Glutamatergic neuron (in vitro differentiated cells): ENCODE data around the gene ERMARD. TPM values are rescaled to one million over a fixed set of nuclear protein-coding genes. Genes with fewer than 3 reads are reported as not detected.

Source experiments
- DNase-seq: peaks from one replicate; pipeline ENCODE4 v3.0.0; 2022
- H3K27ac Mint-ChIP-seq: one replicate; pipeline ENCODE4 v1.8.0; 2020; ENCODE audit warnings: mild to moderate bottlenecking, mixed read lengths, inconsistent platforms; ENCODE audit not compliant: unreplicated experiment
- H3K27me3 Mint-ChIP-seq: one replicate; pipeline ENCODE4 v1.8.0; 2020; ENCODE audit warnings: mild to moderate bottlenecking, moderate library complexity, mixed read lengths, inconsistent platforms; ENCODE audit not compliant: unreplicated experiment
- H3K36me3 Mint-ChIP-seq: one replicate; pipeline ENCODE4 v1.8.0; 2020; ENCODE audit warnings: mild to moderate bottlenecking, mixed read lengths, inconsistent platforms; ENCODE audit not compliant: unreplicated experiment
- H3K4me1 Mint-ChIP-seq: one replicate; pipeline ENCODE4 v1.8.0; 2020; ENCODE audit warnings: mild to moderate bottlenecking, low read depth, mixed read lengths, inconsistent platforms; ENCODE audit not compliant: unreplicated experiment
- H3K4me3 Mint-ChIP-seq: one replicate; pipeline ENCODE4 v1.8.0; 2020; ENCODE audit warnings: mild to moderate bottlenecking, mixed read lengths, inconsistent platforms; ENCODE audit not compliant: unreplicated experiment
- H3K9me3 Mint-ChIP-seq: one replicate; pipeline ENCODE4 v1.8.0; 2020; ENCODE audit warnings: mild to moderate bottlenecking, moderate library complexity, mixed read lengths, inconsistent platforms; ENCODE audit not compliant: unreplicated experiment
- CTCF ChIP-seq: fragments of 200-600 bp; sonication (generic); IDR thresholded peaks from one replicate; pipeline ENCODE4 v1.5.0; 2021; ENCODE audit not compliant: partially characterized antibody, unreplicated experiment
- total RNA-seq: library from RNA; stranded (reverse); fragmentation: NEBNext Ultra II Directional; extraction: Animal tissue kit (Norgen Biotek cat#: 25700); gene quantifications from one replicate; pipeline ENCODE4 v1.2.1, GENCODE V29; 2021; ENCODE audit not compliant: unreplicated experiment

The ERMARD gene
- total RNA-seq, 1 donor from 2014 or later = 15.2 TPM

- no peaks in the 10 kb centered on the region for H3K9me3 Mint-ChIP-seq
- H3K4me3 Mint-ChIP-seq = no peak overlapping the region
- no peaks in the 10 kb centered on the region for H3K36me3 Mint-ChIP-seq
- H3K4me1 Mint-ChIP-seq = no peaks in the 10 kb centered on the region
- DNase-seq = no peak
- H3K27ac Mint-ChIP-seq = no peak overlapping the region
- no peak for TF ChIP-seq CTCF
- H3K27me3 Mint-ChIP-seq = no peaks in the 10 kb centered on the region
Observed at GRCh38 chr6:169766232-169766631, 14.8 kb downstream of the ERMARD start.

- H3K9me3 Mint-ChIP-seq = no peaks in the 10 kb centered on the region
- H3K4me3 Mint-ChIP-seq = no peak overlapping the region
- H3K27me3 Mint-ChIP-seq = no peaks in the 10 kb centered on the region
- no peak for TF ChIP-seq CTCF
- no peak for DNase-seq
- peaks cover 1% of the 10 kb centered on the region for H3K4me1 Mint-ChIP-seq
- H3K27ac Mint-ChIP-seq = no peak overlapping the region
- no peaks in the 10 kb centered on the region for H3K36me3 Mint-ChIP-seq
Observed at GRCh38 chr6:169766921-169767736, 15.7 kb downstream of the ERMARD start.

- DNase-seq = no peak
- H3K4me1 Mint-ChIP-seq = peaks cover 2% of the 10 kb centered on the region
Observed at GRCh38 chr6:169774347-169774746, 22.9 kb downstream of the ERMARD start.

GRCh38 chr6:169775321-169775720 is 23.9 kb downstream of the ERMARD start:
- TF ChIP-seq CTCF = no peak
- peaks cover 2% of the 10 kb centered on the region for H3K4me1 Mint-ChIP-seq
- H3K27ac Mint-ChIP-seq = no peak overlapping the region
- H3K27me3 Mint-ChIP-seq = no peaks in the 10 kb centered on the region
- no peaks in the 10 kb centered on the region for H3K9me3 Mint-ChIP-seq
- DNase-seq = no peak
- H3K4me3 Mint-ChIP-seq = no peak overlapping the region
- peaks cover 2% of the 10 kb centered on the region for H3K36me3 Mint-ChIP-seq

More at GRCh38 chr6:169774347-169774746, 22.9 kb downstream of the ERMARD start:
- no peaks in the 10 kb centered on the region for H3K36me3 Mint-ChIP-seq
- H3K9me3 Mint-ChIP-seq = no peaks in the 10 kb centered on the region
- no peaks in the 10 kb centered on the region for H3K27me3 Mint-ChIP-seq
- no peak for TF ChIP-seq CTCF
- no peak overlapping the region for H3K27ac Mint-ChIP-seq
- no peak overlapping the region for H3K4me3 Mint-ChIP-seq

- no peak for TF ChIP-seq CTCF
- DNase-seq = no peak
- no peak overlapping the region for H3K27ac Mint-ChIP-seq
- no peaks in the 10 kb centered on the region for H3K9me3 Mint-ChIP-seq
- no peaks in the 10 kb centered on the region for H3K27me3 Mint-ChIP-seq
- peaks cover 4% of the 10 kb centered on the region for H3K36me3 Mint-ChIP-seq
- peaks cover 2% of the 10 kb centered on the region for H3K4me1 Mint-ChIP-seq
- H3K4me3 Mint-ChIP-seq = no peak overlapping the region
Observed at GRCh38 chr6:169776379-169776778, 25.0 kb downstream of the ERMARD start.
